Measurements from ENCODE around the gene ELFN1.

DNA sequence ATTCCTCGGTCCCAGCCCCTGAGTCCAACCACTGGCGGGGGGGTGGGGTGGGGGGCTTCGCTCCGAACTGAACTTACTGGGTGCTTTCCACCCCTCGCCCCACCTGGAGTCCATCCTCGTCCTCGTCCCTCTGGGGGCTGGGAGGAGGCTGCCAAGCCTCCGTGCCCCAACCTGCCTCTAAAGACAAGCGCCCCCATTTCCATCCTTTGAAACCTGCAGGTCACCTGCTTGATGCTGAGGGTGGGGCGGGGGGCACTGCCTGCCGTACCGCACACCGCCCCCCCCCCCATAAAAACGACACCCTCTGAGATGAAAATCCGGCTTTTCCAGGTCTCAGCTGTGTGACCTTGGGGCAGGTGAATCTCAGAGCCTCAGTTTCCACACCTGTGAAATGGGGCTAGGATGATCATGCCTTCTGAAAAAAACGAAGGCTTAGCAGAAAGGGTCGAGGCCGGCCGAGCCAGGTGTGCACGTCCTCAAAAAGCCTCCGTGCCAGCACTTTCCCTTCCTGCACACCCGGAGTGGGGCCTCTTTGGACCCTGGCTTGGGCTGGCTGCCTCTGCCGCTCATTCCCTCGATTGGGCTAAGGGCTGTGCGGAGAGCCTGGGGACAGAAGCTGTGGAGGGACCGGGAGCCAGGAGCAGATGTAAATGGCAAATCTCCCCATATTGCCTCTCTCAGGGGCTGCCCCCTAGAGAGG, 967 bp downstream of the ELFN1 start:
- no peak for TF ChIP-seq GATA2 (IDR thresholded peaks at IDR 0.05; ENCODE audit: low read depth, low read length)
- TF ChIP-seq GATA3 (IDR thresholded peaks at IDR 0.05; ENCODE audit: low read depth, low read length), result no peak

Data from SH-SY5Y (cell line).